ENCODE results near the gene MAFB. TPM values are rescaled to one million over a fixed set of nuclear protein-coding genes. Genes with fewer than 3 reads are reported as not detected.

The MAFB gene
- total RNA-seq, 4 donors from 2014 or later: 17.0 to 66.9 (median 28.7) TPM

DNA sequence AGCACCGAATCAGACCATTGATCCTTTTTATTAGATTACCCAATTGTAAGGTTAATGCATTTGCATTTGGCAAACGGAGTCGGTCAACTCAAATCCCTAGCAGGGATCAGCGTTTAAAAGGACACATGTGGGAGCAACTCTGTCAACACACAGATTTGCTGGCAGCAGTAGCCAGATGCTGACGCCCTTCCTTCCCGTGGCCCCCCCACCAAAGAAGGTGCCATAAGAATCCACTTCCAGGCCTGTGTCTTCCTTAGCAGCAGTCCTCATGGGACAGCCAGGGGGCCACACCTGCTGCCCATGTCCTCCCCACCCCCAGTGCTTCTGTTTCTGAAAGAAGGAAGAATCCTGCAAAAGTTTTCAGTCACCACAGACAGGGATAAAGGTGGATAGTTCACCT is 24.5 kb upstream of the MAFB start:
- Histone ChIP-seq H3K27ac (no peak overlapping the region), H3K27me3 (peaks cover 55% of the 10 kb centered on the region), H3K9me3 (no peaks in the 10 kb centered on the region), H3K4me1 (no peaks in the 10 kb centered on the region), H3K36me3 (no peaks in the 10 kb centered on the region), H3K4me3 (no peak overlapping the region)
- no peak for ATAC-seq
- WGBS, 2 donors (ENCODE audit: low coverage in 1 of 2): 64 to 93% methylated on average over 4 to 6 of the region's 6 CpGs
- TF ChIP-seq EP300 (IDR thresholded peaks at IDR 0.05): no peak
- no peak for TF ChIP-seq POLR2AphosphoS5 (IDR thresholded peaks at IDR 0.05)
- no peak for TF ChIP-seq CTCF (IDR thresholded peaks at IDR 0.05)
- TF ChIP-seq POLR2A (IDR thresholded peaks at IDR 0.05): no peak

DNA sequence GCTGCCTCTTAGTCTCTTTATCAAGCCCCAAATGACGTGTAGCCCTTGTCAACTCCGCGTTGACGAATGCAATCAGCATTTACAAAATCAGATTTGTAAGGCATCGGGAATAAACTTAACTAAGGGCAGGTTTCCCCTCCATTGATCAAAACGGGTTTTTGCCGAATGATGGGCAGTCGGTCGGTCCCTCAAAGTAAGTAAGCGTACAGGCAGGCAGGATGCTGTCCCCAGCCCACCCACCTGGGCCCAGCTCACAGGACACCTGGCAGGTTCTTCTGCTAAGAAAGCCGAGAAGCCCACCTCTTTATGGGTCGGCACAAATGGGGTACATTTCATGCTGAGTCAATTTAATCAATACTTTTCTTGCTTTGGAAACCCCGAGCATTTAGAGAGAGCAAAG is 22.0 kb upstream of the MAFB start:
- no peaks in the 10 kb centered on the region for H3K36me3 ChIP-seq
- H3K27me3 ChIP-seq: peaks cover 50% of the 10 kb centered on the region
- no peak for ATAC-seq
- no peak overlapping the region for H3K4me3 ChIP-seq
- WGBS, 2 donors (ENCODE audit: low coverage in 1 of 2): 57 to 61% methylated on average over 7 to 13 of the region's 13 CpGs
- no peaks in the 10 kb centered on the region for H3K4me1 ChIP-seq
- TF ChIP-seq POLR2AphosphoS5 (IDR thresholded peaks at IDR 0.05) (no peak), CTCF (IDR thresholded peaks at IDR 0.05) (no peak), EP300 (IDR thresholded peaks at IDR 0.05) (no peak)
- no peak overlapping the region for H3K27ac ChIP-seq
- no peaks in the 10 kb centered on the region for H3K9me3 ChIP-seq

DNA sequence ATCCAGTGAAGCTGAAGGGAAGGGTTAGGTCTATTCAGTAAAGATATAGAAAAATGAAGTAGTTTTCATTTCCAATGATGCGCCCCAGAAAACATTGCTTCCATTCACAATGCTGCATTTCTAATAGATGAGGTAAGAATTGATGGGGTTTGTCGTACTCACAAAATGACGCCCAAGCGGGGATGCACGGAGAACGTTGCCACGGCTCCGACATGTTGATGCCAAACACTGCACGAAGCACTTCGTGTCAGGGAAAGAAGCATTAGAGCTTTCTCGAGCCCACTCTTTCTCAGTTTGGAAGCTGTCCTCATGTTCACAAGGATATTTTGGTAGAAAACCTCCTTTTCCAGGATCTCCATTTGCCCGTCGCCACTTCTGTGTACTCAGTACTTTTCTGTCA is 21.6 kb upstream of the MAFB start:
- Histone ChIP-seq H3K36me3 (no peaks in the 10 kb centered on the region), H3K9me3 (no peaks in the 10 kb centered on the region), H3K4me3 (no peak overlapping the region), H3K27ac (no peak overlapping the region), H3K27me3 (peaks cover 49% of the 10 kb centered on the region), H3K4me1 (no peaks in the 10 kb centered on the region)
- no peak for TF ChIP-seq POLR2A (IDR thresholded peaks at IDR 0.05)
- TF ChIP-seq CTCF (IDR thresholded peaks at IDR 0.05): no peak
- no peak for TF ChIP-seq EP300 (IDR thresholded peaks at IDR 0.05)
- no peak for TF ChIP-seq POLR2AphosphoS5 (IDR thresholded peaks at IDR 0.05)
- no peak for ATAC-seq
- 69 to 72% methylated on average over 10 to 13 of the region's 13 CpGs for WGBS, 2 donors (ENCODE audit: low coverage in 1 of 2)

- WGBS, 2 donors (ENCODE audit: low coverage in 1 of 2): 54 to 100% methylated on average over 1 to 2 of the region's 3 CpGs
- H3K4me1 ChIP-seq: no peaks in the 10 kb centered on the region
- H3K27ac ChIP-seq: no peak overlapping the region
- no peak overlapping the region for H3K4me3 ChIP-seq
- no peak for ATAC-seq
- no peaks in the 10 kb centered on the region for H3K9me3 ChIP-seq
- no peaks in the 10 kb centered on the region for H3K36me3 ChIP-seq
- no peak for TF ChIP-seq POLR2A (IDR thresholded peaks at IDR 0.05)
- TF ChIP-seq CTCF (IDR thresholded peaks at IDR 0.05): no peak
- TF ChIP-seq POLR2AphosphoS5 (IDR thresholded peaks at IDR 0.05): no peak
- no peak for TF ChIP-seq EP300 (IDR thresholded peaks at IDR 0.05)
- H3K27me3 ChIP-seq: peaks cover 27% of the 10 kb centered on the region
Observed at GRCh38 chr20:40706977-40707582, 18.0 kb upstream of the MAFB start.

- Histone ChIP-seq H3K4me1 (no peaks in the 10 kb centered on the region), H3K4me3 (no peak overlapping the region), H3K27me3 (peaks cover 10% of the 10 kb centered on the region), H3K36me3 (no peaks in the 10 kb centered on the region), H3K9me3 (no peaks in the 10 kb centered on the region), H3K27ac (no peak overlapping the region)
- ATAC-seq: no peak
- WGBS, 2 donors (ENCODE audit: low coverage in 1 of 2): no CpG with 5 or more reads among the region's 3 CpGs
- TF ChIP-seq POLR2AphosphoS5 (IDR thresholded peaks at IDR 0.05) (no peak), CTCF (IDR thresholded peaks at IDR 0.05) (no peak), POLR2A (IDR thresholded peaks at IDR 0.05) (no peak), EP300 (IDR thresholded peaks at IDR 0.05) (no peak)
Observed at GRCh38 chr20:40705413-40705812, 16.4 kb upstream of the MAFB start.
